HG03354 (cell line): ENCODE results near the gene GHDC.
"Not testable (repeated sequence)": the region's sequence is repeated elsewhere in the genome, so short reads cannot be mapped to it uniquely, and the experiment has no call there.

Experiments
- ATAC-seq: cut with Tn5 transposase; IDR thresholded peaks from one replicate; pipeline ENCODE4 v1.9.1; 2021; ENCODE audit warnings: mild to moderate bottlenecking; ENCODE audit not compliant: unreplicated experiment, poor library complexity, severe bottlenecking

The GHDC gene

GRCh38 chr17:42163113-42163512 lies 31.2 kb downstream of the GHDC start:
- ATAC-seq: no peak

- no peak for ATAC-seq
Observed at GRCh38 chr17:42160531-42160910, 33.8 kb downstream of the GHDC start.

GRCh38 chr17:42159796-42160530 lies 34.3 kb downstream of the GHDC start:
- no peak for ATAC-seq

GRCh38 chr17:42155614-42156045 lies 38.7 kb downstream of the GHDC start:
- no peak for ATAC-seq

GRCh38 chr17:42153919-42154742 lies 40.2 kb downstream of the GHDC start:
- peak; percentile 7 for ATAC-seq

GRCh38 chr17:42146911-42147607 lies 47.2 kb downstream of the GHDC start:
- ATAC-seq: no peak

- not testable (repeated sequence) for ATAC-seq
Observed at GRCh38 chr17:42143138-42143537, 51.2 kb downstream of the GHDC start.

- ATAC-seq: no peak
Observed at GRCh38 chr17:42142371-42142896, 51.9 kb downstream of the GHDC start.

- ATAC-seq: no peak
Observed at GRCh38 chr17:42141382-42141781, 52.9 kb downstream of the GHDC start.

- ATAC-seq: not testable (repeated sequence)
Observed at GRCh38 chr17:42140690-42141089, 53.6 kb downstream of the GHDC start.
